H9 (cell line): ENCODE data around the gene AKR1C2. TPM values are rescaled to one million over a fixed set of nuclear protein-coding genes. Genes with fewer than 3 reads are reported as not detected.

Experiments
- DNase-seq: peaks from one replicate; pipeline ENCODE4 v3.0.0-alpha.2; 2017
- H2AFZ ChIP-seq: one replicate; pipeline ENCODE4 v1.6.1; 2013; ENCODE audit warnings: mild to moderate bottlenecking, low read length, control low read depth, moderate library complexity
- H2AK5ac ChIP-seq: 2 replicates; pipeline ENCODE4 v1.6.1; 2013; ENCODE audit warnings: low read length, control low read depth, mixed read lengths; ENCODE audit not compliant: insufficient read length
- H2BK120ac ChIP-seq: one replicate; pipeline ENCODE4 v1.6.1; 2013; ENCODE audit warnings: low read depth, mild to moderate bottlenecking, low read length, control low read depth, inconsistent platforms; ENCODE audit not compliant: poor library complexity, severe bottlenecking
- H2BK12ac ChIP-seq: 2 replicates; pipeline ENCODE4 v1.6.1; 2013; ENCODE audit warnings: low read length, control low read depth, mixed read lengths, low read depth; ENCODE audit not compliant: insufficient read length
- H2BK15ac ChIP-seq: 2 replicates; pipeline ENCODE4 v1.6.1; 2013; ENCODE audit warnings: low read depth, low read length, control low read depth
- H2BK20ac ChIP-seq: one replicate; pipeline ENCODE4 v1.6.1; 2013; ENCODE audit warnings: low read depth, mild to moderate bottlenecking, low read length, control low read depth, inconsistent platforms; ENCODE audit not compliant: poor library complexity, severe bottlenecking
- H2BK5ac ChIP-seq: 2 replicates; pipeline ENCODE4 v1.6.1; 2013; ENCODE audit warnings: low read length, control low read depth, mixed read lengths; ENCODE audit not compliant: insufficient read length
- H3K14ac ChIP-seq: 2 replicates; pipeline ENCODE4 v1.6.1; 2013; ENCODE audit warnings: low read length, control low read depth; ENCODE audit not compliant: insufficient read depth
- H3K18ac ChIP-seq: 2 replicates; pipeline ENCODE4 v1.6.1; 2013; ENCODE audit warnings: low read depth, mild to moderate bottlenecking, mixed read lengths, low read length, control low read depth; ENCODE audit not compliant: insufficient read length
- H3K23ac ChIP-seq: 2 replicates; pipeline ENCODE4 v1.6.1; 2013; ENCODE audit warnings: low read length, control low read depth, mixed read lengths, low read depth; ENCODE audit not compliant: insufficient read length
- H3K23me2 ChIP-seq: 2 replicates; pipeline ENCODE4 v1.6.1; 2013; ENCODE audit warnings: low read depth, mild to moderate bottlenecking, mixed read lengths, low read length, control low read depth; ENCODE audit not compliant: insufficient read length, poor library complexity, severe bottlenecking
- H3K27ac ChIP-seq: 2 replicates; pipeline ENCODE4 v1.5.1; 2013; ENCODE audit warnings: low read length, control low read depth, mixed read lengths, low read depth; ENCODE audit not compliant: insufficient read length
- H3K27me3 ChIP-seq: 2 replicates; pipeline ENCODE4 v1.6.1; 2013; ENCODE audit warnings: low read length, control low read depth, inconsistent platforms; ENCODE audit not compliant: insufficient read depth
- H3K4ac ChIP-seq: 2 replicates; pipeline ENCODE4 v1.6.1; 2013; ENCODE audit warnings: low read depth, mild to moderate bottlenecking, control low read depth, inconsistent platforms, low read length, moderate library complexity
- H3K4me1 ChIP-seq: 2 replicates; pipeline ENCODE4 v1.6.1; 2013; ENCODE audit warnings: low read length, control low read depth, inconsistent platforms; ENCODE audit not compliant: insufficient read depth
- H3K4me2 ChIP-seq: 2 replicates; pipeline ENCODE4 v1.6.1; 2013; ENCODE audit warnings: low read length, control low read depth, mixed read lengths; ENCODE audit not compliant: insufficient read length, insufficient read depth
- H3K56ac ChIP-seq: 2 replicates; pipeline ENCODE4 v1.6.1; 2013; ENCODE audit warnings: low read depth, mild to moderate bottlenecking, mixed read lengths, low read length, control low read depth; ENCODE audit not compliant: insufficient read length
- H3K79me1 ChIP-seq: 2 replicates; pipeline ENCODE4 v1.6.1; 2013; ENCODE audit warnings: low read depth, mild to moderate bottlenecking, moderate library complexity, low read length, control low read depth, inconsistent platforms; ENCODE audit not compliant: insufficient read depth, poor library complexity, severe bottlenecking
- H3K79me2 ChIP-seq: 2 replicates; pipeline ENCODE4 v1.6.1; 2013; ENCODE audit warnings: low read length, control low read depth, inconsistent platforms; ENCODE audit not compliant: insufficient read depth
- H3K9ac ChIP-seq: 2 replicates; pipeline ENCODE4 v1.6.1; 2013; ENCODE audit warnings: low read length, control low read depth, mixed read lengths; ENCODE audit not compliant: insufficient read length; ENCODE audit errors: extremely low read depth
- H3K9me3 ChIP-seq: one replicate; pipeline ENCODE4 v1.6.1; 2013; ENCODE audit warnings: low read depth, low read length, inconsistent platforms; ENCODE audit not compliant: control insufficient read depth
- H3T11ph ChIP-seq: one replicate; pipeline ENCODE4 v1.6.1; 2013; ENCODE audit warnings: mild to moderate bottlenecking, low read length, control low read depth, inconsistent platforms
- H4K20me1 ChIP-seq: one replicate; pipeline ENCODE4 v1.6.1; 2013; ENCODE audit not compliant: control insufficient read depth, insufficient read length, insufficient read depth
- H4K5ac ChIP-seq: 2 replicates; pipeline ENCODE4 v1.6.1; 2013; ENCODE audit warnings: low read depth, mild to moderate bottlenecking, mixed read lengths, low read length, control low read depth; ENCODE audit not compliant: insufficient read length
- H4K8ac ChIP-seq: replicated peaks from 2 replicates; pipeline ENCODE4 v1.6.1; 2013; ENCODE audit warnings: low read length, control low read depth, mixed read lengths, low read depth; ENCODE audit not compliant: insufficient read length
- H4K91ac ChIP-seq: 2 replicates; pipeline ENCODE4 v1.6.1; 2013; ENCODE audit warnings: low read depth, mild to moderate bottlenecking, moderate library complexity, mixed read lengths, low read length, control low read depth; ENCODE audit not compliant: insufficient read length
- H3K27ac Mint-ChIP-seq, 3 experiments: 2 replicates in 2 of 3; 3 replicates in 1 of 3; pipeline ENCODE4 v1.8.0; 2020 to 2021; ENCODE audit warnings: mixed read lengths in 3 of 3, mild to moderate bottlenecking in 1 of 3, moderate library complexity in 1 of 3
- H3K27me3 Mint-ChIP-seq: 2 replicates; pipeline ENCODE4 v1.8.0; 2021; ENCODE audit warnings: low read depth, mild to moderate bottlenecking, moderate library complexity, mixed read lengths
- H3K36me3 Mint-ChIP-seq, 3 experiments: 2 replicates in 2 of 3; 3 replicates in 1 of 3; pipeline ENCODE4 v1.8.0; 2020 to 2021; ENCODE audit warnings: low read depth in 3 of 3, mixed read lengths in 3 of 3; ENCODE audit not compliant: insufficient read depth in 1 of 3
- H3K4me1 Mint-ChIP-seq, 2 experiments: 2 replicates each; pipeline ENCODE4 v1.8.0; 2020; ENCODE audit warnings: mixed read lengths in 2 of 2
- H3K4me3 Mint-ChIP-seq, 2 experiments: 2 replicates in 1 of 2; 3 replicates in 1 of 2; pipeline ENCODE4 v1.8.0; 2020 to 2021; ENCODE audit warnings: mild to moderate bottlenecking in 2 of 2, mixed read lengths in 2 of 2, moderate library complexity in 1 of 2
- H3K9me3 Mint-ChIP-seq, 2 experiments: 2 replicates in 1 of 2; 3 replicates in 1 of 2; pipeline ENCODE4 v1.8.0; 2020; ENCODE audit warnings: mild to moderate bottlenecking in 2 of 2, mixed read lengths in 2 of 2, moderate library complexity in 1 of 2
- WGBS: extraction: QIAGEN DNeasy Blood & Tissue Kit; methylation state at CpG from one replicate; pipeline ENCODE4 v1.1.7; 2013; ENCODE audit warnings: missing lambda C conversion rate, low lambda C conversion rate, mixed read lengths; ENCODE audit not compliant: insufficient read length; ENCODE audit errors: extremely low coverage; 5-methylcytosine and 5-hydroxymethylcytosine counted together
- total RNA-seq: library from RNA; stranded (reverse); gene quantifications from 2 replicates; pipeline ENCODE4 v1.2.1, GENCODE V29; 2021
- TF ChIP-seq, protein P1 (sequence below): fragments of 200-600 bp; sonication (generic); conservative IDR thresholded peaks from 3 replicates; pipeline ENCODE4 v1.8.0; 2021; ENCODE audit warnings: antibody characterized with exemption, mild to moderate bottlenecking

AKR1C2 gene
- total RNA-seq, 1 experiment from 2014 or later, result 0.74 TPM

DNA sequence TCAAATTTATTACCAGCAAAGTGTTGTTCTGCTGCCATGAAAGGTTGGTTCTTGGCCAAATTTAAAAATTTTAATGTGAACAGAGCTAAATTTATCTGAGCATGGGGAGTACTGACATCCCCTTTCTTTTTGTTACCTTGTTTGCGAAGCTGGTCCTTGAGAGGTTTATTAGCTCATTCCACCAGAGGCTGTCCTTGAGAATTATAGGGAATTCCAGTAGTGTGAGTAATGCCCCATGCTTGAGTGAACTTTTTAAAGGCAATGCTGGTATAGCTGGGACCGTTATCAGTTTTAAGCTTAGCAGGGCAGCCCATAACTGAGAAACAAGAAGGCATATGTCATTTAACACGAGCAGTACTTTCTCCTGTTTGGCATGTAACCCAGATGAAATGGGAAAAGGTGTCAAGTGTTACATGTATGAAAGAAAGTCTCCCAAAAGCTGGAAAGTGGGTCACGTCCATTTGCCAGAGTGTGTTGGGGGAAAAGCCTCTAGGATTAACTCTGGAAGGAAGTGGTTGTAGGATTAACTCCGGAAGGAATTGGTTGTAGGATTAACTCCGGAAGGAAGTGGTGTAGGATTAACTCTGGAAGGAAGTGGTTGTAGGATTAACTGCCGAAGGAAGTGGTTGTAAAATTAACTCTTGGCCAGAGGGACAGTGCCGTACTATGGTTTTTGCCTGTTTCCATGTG lies 37.3 kb upstream of the AKR1C2 start:
- Histone ChIP-seq H3K23ac (no peak overlapping the region), H3K14ac (no peak overlapping the region), H3K27ac (no peak overlapping the region), H2BK120ac (no peak overlapping the region), H3K79me1 (no peaks in the 10 kb centered on the region), H3K4me1 (no peaks in the 10 kb centered on the region), H3K27me3 (no peaks in the 10 kb centered on the region), H4K8ac (no peak overlapping the region), H3K9me3 (no peaks in the 10 kb centered on the region), H2AK5ac (no peak overlapping the region), H4K20me1 (no peaks in the 10 kb centered on the region), H3K4ac (no peak overlapping the region), H3K56ac (no peak overlapping the region), H2BK20ac (no peak overlapping the region), H4K5ac (no peak overlapping the region), H2BK15ac (no peak overlapping the region), H4K91ac (no peak overlapping the region), H3T11ph (no peak overlapping the region), H3K79me2 (no peaks in the 10 kb centered on the region), H2BK12ac (no peak overlapping the region), H3K23me2 (no peaks in the 10 kb centered on the region), H3K18ac (no peak overlapping the region), H2BK5ac (no peak overlapping the region), H3K4me2 (no peak overlapping the region), H3K9ac (no peak overlapping the region), H2AFZ (no peak overlapping the region)
- H3K36me3 Mint-ChIP-seq, result peaks cover 2 to 3% (median 3%) of the 10 kb centered on the region in 3 experiments; a peak in 5 of 7 replicates
- no peaks in the 10 kb centered on the region for H3K4me1 Mint-ChIP-seq
- H3K27ac Mint-ChIP-seq, result no peak overlapping the region
- TF ChIP-seq, protein P1, sequence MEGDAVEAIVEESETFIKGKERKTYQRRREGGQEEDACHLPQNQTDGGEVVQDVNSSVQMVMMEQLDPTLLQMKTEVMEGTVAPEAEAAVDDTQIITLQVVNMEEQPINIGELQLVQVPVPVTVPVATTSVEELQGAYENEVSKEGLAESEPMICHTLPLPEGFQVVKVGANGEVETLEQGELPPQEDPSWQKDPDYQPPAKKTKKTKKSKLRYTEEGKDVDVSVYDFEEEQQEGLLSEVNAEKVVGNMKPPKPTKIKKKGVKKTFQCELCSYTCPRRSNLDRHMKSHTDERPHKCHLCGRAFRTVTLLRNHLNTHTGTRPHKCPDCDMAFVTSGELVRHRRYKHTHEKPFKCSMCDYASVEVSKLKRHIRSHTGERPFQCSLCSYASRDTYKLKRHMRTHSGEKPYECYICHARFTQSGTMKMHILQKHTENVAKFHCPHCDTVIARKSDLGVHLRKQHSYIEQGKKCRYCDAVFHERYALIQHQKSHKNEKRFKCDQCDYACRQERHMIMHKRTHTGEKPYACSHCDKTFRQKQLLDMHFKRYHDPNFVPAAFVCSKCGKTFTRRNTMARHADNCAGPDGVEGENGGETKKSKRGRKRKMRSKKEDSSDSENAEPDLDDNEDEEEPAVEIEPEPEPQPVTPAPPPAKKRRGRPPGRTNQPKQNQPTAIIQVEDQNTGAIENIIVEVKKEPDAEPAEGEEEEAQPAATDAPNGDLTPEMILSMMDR, result no peak
- H3K4me3 Mint-ChIP-seq, result no peak overlapping the region
- no CpG with 5 or more reads among the region's 8 CpGs for WGBS
- peaks cover 29 to 68% of the 10 kb centered on the region in 2 experiments for H3K9me3 Mint-ChIP-seq
- no peak for DNase-seq
- H3K27me3 Mint-ChIP-seq, result no peaks in the 10 kb centered on the region; the same call in 1 of the 2 replicates
